ENCODE data around the gene JARID2.
"Not testable (repeated sequence)": the region's sequence is repeated elsewhere in the genome, so short reads cannot be mapped to it uniquely, and the experiment has no call there.

The JARID2 gene

DNA sequence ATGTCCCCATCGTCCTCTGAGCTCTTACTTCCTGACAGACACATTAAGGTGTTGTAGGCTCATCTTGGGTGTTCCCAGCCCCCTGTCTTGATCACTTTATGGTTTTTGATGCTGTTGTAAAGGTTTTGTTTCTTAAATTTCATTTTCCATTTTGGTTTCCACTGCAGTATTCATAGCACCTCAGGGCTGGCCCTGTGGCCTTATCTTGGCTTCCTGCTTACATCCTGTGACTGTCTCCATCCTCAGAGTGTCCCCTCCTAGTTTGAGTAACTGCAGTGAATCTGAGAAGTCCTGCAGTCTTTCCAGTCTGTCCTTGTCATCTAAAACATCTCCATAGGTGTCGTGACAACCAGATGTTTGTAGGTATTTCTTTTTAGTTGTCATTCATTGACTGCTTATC lies 50.9 kb downstream of the JARID2 start:
- no peaks in the 10 kb centered on the region for H3K9me3 ChIP-seq (replicated peaks; ENCODE audit: low read length)
- no peaks in the 10 kb centered on the region for H3K36me3 ChIP-seq (ENCODE audit: insufficient read depth, low read length)
- H3K4me1 ChIP-seq (ENCODE audit: control insufficient read depth, insufficient read depth, low read length): peaks cover 22% of the 10 kb centered on the region
- H3K4me3 ChIP-seq (ENCODE audit: low read length): no peak overlapping the region
- no peak overlapping the region for H3K9ac ChIP-seq (ENCODE audit: low read depth, low read length)
- no peak overlapping the region for H3K4me2 ChIP-seq (ENCODE audit: low read length)
- H3K27me3 ChIP-seq (ENCODE audit: control insufficient read depth, insufficient read depth, low read length): no peaks in the 10 kb centered on the region

DNA sequence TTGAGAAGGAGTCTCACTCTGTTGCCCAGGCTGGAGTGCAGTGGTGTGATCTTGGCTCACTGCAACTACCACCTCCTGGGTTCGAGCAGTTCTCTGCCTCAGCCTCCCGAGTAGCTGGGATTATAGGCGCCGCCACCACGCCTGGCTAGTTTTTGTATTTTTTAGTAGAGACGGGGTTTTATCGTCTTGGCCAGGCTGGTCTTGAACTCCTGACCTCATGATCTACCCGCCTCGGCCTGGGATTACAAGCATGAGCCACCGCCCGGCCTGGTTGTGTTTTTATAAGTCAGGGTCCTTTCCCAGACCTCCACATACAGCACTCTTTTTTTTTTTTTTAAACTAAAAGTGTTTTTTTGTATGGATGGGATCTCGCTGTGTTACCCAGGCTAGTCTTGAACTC lies 51.3 kb downstream of the JARID2 start:
- peaks cover 24% of the 10 kb centered on the region for H3K4me1 ChIP-seq (ENCODE audit: control insufficient read depth, insufficient read depth, low read length)
- not testable (repeated sequence) for H3K4me3 ChIP-seq (ENCODE audit: low read length)

DNA sequence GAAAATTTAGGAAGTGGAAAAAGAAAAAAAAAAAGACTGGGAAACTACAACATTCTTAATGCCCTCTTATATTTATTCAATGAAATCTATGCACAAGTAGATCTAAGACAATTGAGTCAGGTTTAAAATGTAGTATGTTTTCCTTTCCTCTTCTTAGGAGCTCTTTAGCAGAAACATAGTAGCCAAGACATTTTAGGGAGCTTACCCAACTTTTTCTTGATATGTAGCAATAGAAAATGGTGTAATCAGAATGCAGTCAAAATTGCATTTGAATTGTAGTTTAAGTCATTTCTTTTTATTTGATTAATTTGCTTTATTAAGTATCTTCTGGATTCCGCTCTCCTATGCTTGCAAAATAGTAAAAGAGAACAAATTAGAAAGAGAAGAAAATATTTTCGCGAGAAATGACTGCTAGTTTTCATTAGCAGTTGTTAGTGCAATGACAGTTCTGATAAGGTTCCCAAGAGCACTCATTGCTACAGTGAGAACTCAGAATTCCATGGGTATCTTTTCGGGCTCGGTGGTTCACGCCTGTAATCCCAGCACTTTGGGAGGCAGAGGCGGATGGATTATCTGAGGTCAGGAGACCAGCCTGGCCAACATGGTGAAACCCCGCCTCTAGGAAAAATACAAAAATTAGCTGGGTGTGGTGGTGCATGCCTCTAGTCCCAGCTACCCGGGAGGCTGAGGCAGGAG lies 52.2 kb downstream of the JARID2 start:
- H3K36me3 ChIP-seq (ENCODE audit: insufficient read depth, low read length): no peaks in the 10 kb centered on the region
- no peak overlapping the region for H3K4me2 ChIP-seq (ENCODE audit: low read length)
- H3K4me1 ChIP-seq (ENCODE audit: control insufficient read depth, insufficient read depth, low read length): peaks cover 24% of the 10 kb centered on the region
- no peak overlapping the region for H3K4me3 ChIP-seq (ENCODE audit: low read length)
- no peak overlapping the region for H3K9ac ChIP-seq (ENCODE audit: low read depth, low read length)
- no peaks in the 10 kb centered on the region for H3K9me3 ChIP-seq (replicated peaks; ENCODE audit: low read length)
- no peaks in the 10 kb centered on the region for H3K27me3 ChIP-seq (ENCODE audit: control insufficient read depth, insufficient read depth, low read length)

More for the DNA sequence above, 51.3 kb downstream of the JARID2 start:
- not testable (repeated sequence) for H3K4me2 ChIP-seq (ENCODE audit: low read length); H3K36me3 ChIP-seq (ENCODE audit: insufficient read depth, low read length); H3K27me3 ChIP-seq (ENCODE audit: control insufficient read depth, insufficient read depth, low read length); H3K9ac ChIP-seq (ENCODE audit: low read depth, low read length); H3K9me3 ChIP-seq (replicated peaks; ENCODE audit: low read length)

DNA sequence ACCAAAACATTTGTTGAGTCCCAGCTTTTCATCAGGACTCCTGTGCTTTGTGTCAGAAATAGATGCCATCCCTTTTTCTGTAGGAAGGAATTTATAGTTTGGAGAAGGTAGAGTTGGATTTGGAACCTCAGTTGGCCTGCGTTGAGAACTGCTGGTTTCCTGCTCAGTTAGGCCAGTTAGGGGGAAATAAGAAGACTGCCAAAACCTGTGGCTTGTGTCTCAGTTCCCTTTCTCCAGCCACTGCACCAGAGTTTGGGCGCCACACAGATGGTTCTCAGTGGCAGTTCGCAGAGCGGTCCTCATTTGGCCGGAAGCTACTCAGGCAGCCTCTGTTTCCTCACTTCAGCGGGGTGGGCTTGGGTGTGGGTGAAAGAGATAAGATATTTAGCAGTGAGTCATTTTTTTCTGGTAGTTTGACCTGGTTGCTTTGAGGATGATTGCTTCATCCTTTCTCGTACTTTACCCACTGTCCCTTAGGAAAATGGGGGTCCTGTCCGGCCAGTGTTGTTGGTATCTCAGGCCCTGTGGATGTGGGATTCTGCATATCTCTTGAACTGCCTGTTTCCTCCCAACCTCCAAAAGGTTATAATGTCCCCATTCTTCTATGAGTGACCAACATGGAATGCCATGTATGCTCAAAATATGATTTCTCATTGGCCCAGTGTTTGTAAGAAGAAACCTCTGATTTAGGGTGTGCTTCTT lies 53.7 kb downstream of the JARID2 start:
- H3K4me2 ChIP-seq (ENCODE audit: low read length): peak overlapping the region; percentile 49
- no peak overlapping the region for H3K9ac ChIP-seq (ENCODE audit: low read depth, low read length)
- H3K4me1 ChIP-seq (ENCODE audit: control insufficient read depth, insufficient read depth, low read length): peaks cover 24% of the 10 kb centered on the region
- no peaks in the 10 kb centered on the region for H3K9me3 ChIP-seq (replicated peaks; ENCODE audit: low read length)
- no peaks in the 10 kb centered on the region for H3K27me3 ChIP-seq (ENCODE audit: control insufficient read depth, insufficient read depth, low read length)
- H3K36me3 ChIP-seq (ENCODE audit: insufficient read depth, low read length): no peaks in the 10 kb centered on the region
- H3K4me3 ChIP-seq (ENCODE audit: low read length): no peak overlapping the region

DNA sequence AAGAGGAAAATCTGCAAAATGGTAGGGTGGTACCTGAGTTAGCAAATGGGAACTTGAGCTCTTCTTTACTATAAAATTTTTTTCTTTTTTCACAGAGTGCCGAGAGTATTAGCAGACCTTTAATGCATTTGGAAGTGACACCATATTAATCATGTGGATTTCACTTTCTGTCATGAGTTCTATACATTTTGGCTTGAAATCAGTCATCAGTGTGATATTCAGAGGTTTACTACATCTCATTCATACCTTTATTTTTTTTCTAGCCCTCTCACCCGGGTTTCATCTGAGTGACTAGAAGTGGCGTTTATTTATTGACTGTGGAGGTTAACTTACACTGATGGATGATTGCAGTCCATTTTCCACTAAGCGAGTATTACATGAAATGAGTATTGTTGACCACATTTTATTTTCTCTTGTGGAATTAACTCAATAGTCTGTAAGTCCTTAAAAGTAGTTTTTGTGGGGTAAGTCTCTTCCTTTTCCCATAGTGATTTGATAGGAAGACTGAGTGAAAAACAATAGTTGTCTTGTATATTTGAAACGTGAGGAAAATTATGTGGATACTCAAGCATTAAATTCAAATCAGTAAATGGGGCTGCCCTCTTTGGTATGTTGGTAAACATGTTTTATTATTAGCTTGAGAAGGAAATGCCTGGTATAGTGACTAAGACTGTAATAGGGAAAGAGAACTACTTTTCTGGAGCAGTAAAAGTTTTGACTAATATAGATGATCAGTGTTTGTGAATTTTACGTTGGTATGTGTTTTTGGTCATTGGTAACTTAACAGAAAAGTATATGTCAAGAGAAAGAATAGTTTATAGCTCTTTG lies 55.5 kb downstream of the JARID2 start:
- Histone ChIP-seq H3K27me3 (ENCODE audit: control insufficient read depth, insufficient read depth, low read length) (no peaks in the 10 kb centered on the region), H3K9ac (ENCODE audit: low read depth, low read length) (no peak overlapping the region), H3K4me3 (ENCODE audit: low read length) (no peak overlapping the region), H3K36me3 (ENCODE audit: insufficient read depth, low read length) (no peaks in the 10 kb centered on the region), H3K4me1 (ENCODE audit: control insufficient read depth, insufficient read depth, low read length) (peaks cover 27% of the 10 kb centered on the region), H3K9me3 (replicated peaks; ENCODE audit: low read length) (no peaks in the 10 kb centered on the region), H3K4me2 (ENCODE audit: low read length) (no peak overlapping the region)

DNA sequence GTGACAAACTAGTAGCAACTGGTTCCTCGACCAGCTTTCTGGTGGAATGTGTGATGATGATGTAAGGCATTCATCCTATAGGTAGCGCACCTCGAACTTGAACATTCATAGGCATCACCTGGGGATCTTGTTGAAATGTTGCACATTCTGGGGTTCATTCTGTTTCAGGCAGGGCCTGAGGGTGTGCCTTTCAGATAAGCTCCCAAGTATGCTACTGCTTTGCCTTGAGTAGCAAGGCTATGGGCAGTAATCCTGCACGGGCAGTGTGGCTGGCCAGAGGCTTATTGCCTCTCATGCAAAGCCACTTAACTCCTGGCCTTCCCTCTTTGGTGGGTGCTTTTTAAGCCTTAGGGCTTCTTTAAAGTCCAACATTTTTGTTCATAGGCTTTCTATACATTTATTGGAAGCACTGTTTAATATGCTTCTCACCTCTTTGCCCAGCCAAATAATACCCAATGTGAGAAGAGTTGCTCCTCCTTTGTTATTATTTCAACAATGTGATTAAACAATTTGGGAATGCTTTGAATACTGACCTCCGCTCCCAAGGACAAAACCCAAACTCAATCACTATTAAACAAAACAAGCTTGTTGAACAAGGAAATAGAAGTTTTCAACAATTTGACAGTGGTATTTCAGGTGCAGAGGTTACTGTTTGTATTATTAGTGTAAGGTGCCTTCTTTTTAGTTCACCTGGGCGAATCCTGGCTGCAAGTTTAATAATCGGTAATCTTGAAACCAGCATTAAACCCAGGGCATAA lies 57.5 kb downstream of the JARID2 start:
- peaks cover 28% of the 10 kb centered on the region for H3K4me1 ChIP-seq (ENCODE audit: control insufficient read depth, insufficient read depth, low read length)
- H3K9me3 ChIP-seq (replicated peaks; ENCODE audit: low read length): no peaks in the 10 kb centered on the region
- no peak overlapping the region for H3K4me3 ChIP-seq (ENCODE audit: low read length)
- no peak overlapping the region for H3K4me2 ChIP-seq (ENCODE audit: low read length)
- no peak overlapping the region for H3K9ac ChIP-seq (ENCODE audit: low read depth, low read length)
- no peaks in the 10 kb centered on the region for H3K36me3 ChIP-seq (ENCODE audit: insufficient read depth, low read length)
- no peaks in the 10 kb centered on the region for H3K27me3 ChIP-seq (ENCODE audit: control insufficient read depth, insufficient read depth, low read length)

DNA sequence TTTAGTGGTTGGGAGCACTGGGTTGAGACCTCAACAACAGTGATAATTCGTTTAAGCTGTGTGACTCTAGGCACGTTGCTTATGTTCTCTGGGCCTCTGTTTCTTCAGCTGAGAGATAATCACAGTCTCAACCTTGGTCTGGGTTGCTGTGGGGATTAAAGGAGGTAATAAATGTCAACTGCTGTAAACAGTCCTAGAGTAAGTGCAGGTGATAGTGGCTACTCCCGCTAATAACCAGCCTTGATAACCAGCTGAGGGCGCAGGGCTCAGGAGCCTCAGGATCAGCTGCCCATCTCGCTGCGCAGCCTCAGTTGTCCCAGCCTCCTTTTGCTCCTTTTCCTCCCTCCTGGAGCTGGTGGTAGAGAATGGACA lies 58.0 kb downstream of the JARID2 start:
- Histone ChIP-seq H3K27me3 (ENCODE audit: control insufficient read depth, insufficient read depth, low read length) (no peaks in the 10 kb centered on the region), H3K4me3 (ENCODE audit: low read length) (no peak overlapping the region), H3K9me3 (replicated peaks; ENCODE audit: low read length) (no peaks in the 10 kb centered on the region), H3K36me3 (ENCODE audit: insufficient read depth, low read length) (no peaks in the 10 kb centered on the region), H3K4me1 (ENCODE audit: control insufficient read depth, insufficient read depth, low read length) (peaks cover 30% of the 10 kb centered on the region), H3K9ac (ENCODE audit: low read depth, low read length) (no peak overlapping the region), H3K4me2 (ENCODE audit: low read length) (no peak overlapping the region)

DNA sequence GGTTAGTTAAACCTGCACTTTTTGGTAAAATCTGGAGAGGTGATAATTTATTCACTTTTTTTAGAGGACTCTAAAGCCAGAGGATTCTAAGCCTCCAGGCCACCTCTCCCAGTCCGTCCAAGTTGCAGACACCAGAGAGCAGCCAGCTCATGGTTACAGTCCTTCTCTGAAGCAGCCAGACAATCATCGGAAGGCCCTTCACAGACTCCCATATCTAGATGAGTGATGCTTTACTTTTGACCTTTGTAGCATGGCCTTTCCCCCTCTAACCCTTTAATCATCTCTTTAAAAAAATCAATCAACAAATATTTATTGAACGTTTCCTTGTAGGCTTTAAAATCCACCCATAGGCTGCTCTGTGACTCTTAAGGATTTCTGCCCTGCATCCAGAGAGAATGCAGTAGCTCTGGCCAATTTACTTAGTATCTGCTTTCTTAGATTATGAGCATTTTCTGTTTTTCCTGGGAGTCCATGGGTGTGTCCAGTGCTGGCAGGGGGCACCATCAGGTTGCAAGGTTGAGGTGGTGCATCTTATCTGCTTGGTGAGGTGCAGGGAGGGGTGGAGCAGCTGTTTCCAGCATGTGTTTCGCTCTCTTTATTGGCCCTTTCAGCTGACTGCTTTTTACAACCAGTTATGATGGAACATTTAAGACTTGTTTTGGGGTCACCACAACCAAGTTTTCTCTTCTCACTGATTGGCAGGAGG lies 58.6 kb downstream of the JARID2 start:
- H3K27me3 ChIP-seq (ENCODE audit: control insufficient read depth, insufficient read depth, low read length): no peaks in the 10 kb centered on the region
- H3K4me3 ChIP-seq (ENCODE audit: low read length): no peak overlapping the region
- peaks cover 29% of the 10 kb centered on the region for H3K4me1 ChIP-seq (ENCODE audit: control insufficient read depth, insufficient read depth, low read length)
- H3K9ac ChIP-seq (ENCODE audit: low read depth, low read length): no peak overlapping the region
- no peak overlapping the region for H3K4me2 ChIP-seq (ENCODE audit: low read length)
- H3K36me3 ChIP-seq (ENCODE audit: insufficient read depth, low read length): no peaks in the 10 kb centered on the region
- H3K9me3 ChIP-seq (replicated peaks; ENCODE audit: low read length): no peaks in the 10 kb centered on the region

DNA sequence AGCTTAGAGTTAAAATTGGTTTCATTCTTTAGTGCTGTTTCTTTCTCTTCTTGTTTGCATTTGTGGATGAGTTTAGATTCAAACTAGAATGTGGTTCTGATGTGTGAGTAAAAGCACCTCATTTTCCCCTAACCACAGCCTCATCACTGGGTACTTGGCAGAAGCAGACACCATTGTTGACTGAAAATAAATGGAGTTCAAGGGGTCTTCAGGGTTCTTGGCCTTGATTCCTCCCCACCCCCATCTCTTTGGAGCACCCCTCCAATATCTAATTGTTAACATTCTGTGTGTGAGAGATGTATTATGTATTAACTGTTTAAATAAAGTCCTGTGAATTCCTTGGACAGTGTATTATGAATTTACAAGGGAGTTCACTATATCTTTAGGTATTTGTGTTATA lies 59.6 kb downstream of the JARID2 start:
- Histone ChIP-seq H3K27me3 (ENCODE audit: control insufficient read depth, insufficient read depth, low read length) (no peaks in the 10 kb centered on the region), H3K36me3 (ENCODE audit: insufficient read depth, low read length) (no peaks in the 10 kb centered on the region), H3K4me3 (ENCODE audit: low read length) (no peak overlapping the region), H3K4me2 (ENCODE audit: low read length) (no peak overlapping the region), H3K4me1 (ENCODE audit: control insufficient read depth, insufficient read depth, low read length) (peaks cover 22% of the 10 kb centered on the region), H3K9ac (ENCODE audit: low read depth, low read length) (no peak overlapping the region), H3K9me3 (replicated peaks; ENCODE audit: low read length) (no peaks in the 10 kb centered on the region)

DNA sequence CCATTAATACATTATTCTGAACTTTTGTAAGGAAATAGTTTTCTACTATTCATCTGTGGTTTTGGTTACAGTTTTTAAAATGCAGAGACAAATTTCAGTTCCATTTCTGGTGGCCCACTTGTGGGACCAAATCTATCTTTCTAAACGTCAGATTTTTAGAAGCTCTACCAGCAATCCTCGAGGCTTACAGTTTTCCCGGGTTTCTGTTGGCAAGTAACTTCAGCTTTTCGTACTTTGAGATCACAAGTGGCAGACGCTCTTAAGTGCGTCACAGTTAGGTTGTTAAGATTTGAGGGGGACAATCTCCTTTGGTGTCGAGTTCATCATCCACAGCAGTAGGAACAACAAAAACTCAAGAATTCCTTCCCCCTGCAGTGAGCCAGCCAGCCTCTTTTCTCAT lies 60.0 kb downstream of the JARID2 start:
- Histone ChIP-seq H3K4me2 (ENCODE audit: low read length) (no peak overlapping the region), H3K9ac (ENCODE audit: low read depth, low read length) (no peak overlapping the region), H3K36me3 (ENCODE audit: insufficient read depth, low read length) (no peaks in the 10 kb centered on the region), H3K27me3 (ENCODE audit: control insufficient read depth, insufficient read depth, low read length) (no peaks in the 10 kb centered on the region), H3K4me1 (ENCODE audit: control insufficient read depth, insufficient read depth, low read length) (peaks cover 21% of the 10 kb centered on the region), H3K4me3 (ENCODE audit: low read length) (no peak overlapping the region), H3K9me3 (replicated peaks; ENCODE audit: low read length) (no peaks in the 10 kb centered on the region)

Measured in skeletal muscle satellite cell (primary cell).